Loucy (cell line): ENCODE data around the gene USP6.
"Not testable (repeated sequence)": the region's sequence is repeated elsewhere in the genome, so short reads cannot be mapped to it uniquely, and the experiment has no call there.

Source experiments
- H2AFZ ChIP-seq: fragments of 200-600 bp; sonication (generic); 2 replicates; pipeline ENCODE4 v1.6.0; 2016; ENCODE audit warnings: antibody characterized with exemption, mild to moderate bottlenecking, low read length, moderate library complexity
- H3F3A ChIP-seq: fragments of 200-600 bp; 2 replicates; pipeline ENCODE4 v1.6.0; 2016; ENCODE audit warnings: antibody characterized with exemption, low read depth, mild to moderate bottlenecking
- H3K27me3 ChIP-seq: fragments of 200-600 bp; sonication (generic); 2 replicates; pipeline ENCODE4 v1.6.1; 2014; ENCODE audit warnings: low read length, mild to moderate bottlenecking; ENCODE audit not compliant: insufficient read depth, poor library complexity, severe bottlenecking
- H3K36me3 ChIP-seq: fragments of 200-600 bp; sonication (generic); 2 replicates; pipeline ENCODE4 v1.6.1; 2016; ENCODE audit warnings: low read length; ENCODE audit not compliant: insufficient read depth
- H3K4me1 ChIP-seq: fragments of 200-600 bp; sonication (generic); 2 replicates; pipeline ENCODE4 v1.5.1; 2014; ENCODE audit warnings: low read length, mild to moderate bottlenecking; ENCODE audit not compliant: insufficient read depth, poor library complexity, severe bottlenecking
- H3K4me2 ChIP-seq: fragments of 200-600 bp; sonication (generic); 2 replicates; pipeline ENCODE4 v1.6.0; 2014; ENCODE audit warnings: antibody characterized with exemption, low read length, low read depth, mild to moderate bottlenecking; ENCODE audit not compliant: poor library complexity, severe bottlenecking
- H3K4me3 ChIP-seq: fragments of 200-600 bp; sonication (generic); 2 replicates; pipeline ENCODE4 v1.5.1; 2014; ENCODE audit warnings: low read length, mild to moderate bottlenecking, mixed read lengths; ENCODE audit not compliant: poor library complexity, severe bottlenecking
- H3K79me2 ChIP-seq: fragments of 200-600 bp; sonication (generic); 2 replicates; pipeline ENCODE4 v1.6.1; 2014; ENCODE audit warnings: low read length; ENCODE audit not compliant: insufficient read depth
- H3K9ac ChIP-seq: fragments of 200-600 bp; sonication (generic); 2 replicates; pipeline ENCODE4 v1.6.0; 2014; ENCODE audit warnings: mild to moderate bottlenecking, low read depth, low read length, moderate library complexity; ENCODE audit not compliant: poor library complexity, severe bottlenecking
- H3K9me2 ChIP-seq: fragments of 200-600 bp; sonication (generic); replicated peaks from 2 replicates; pipeline ENCODE4 v1.6.1; 2016; ENCODE audit warnings: low read depth, low read length, mixed read lengths
- H3K9me3 ChIP-seq: fragments of 200-600 bp; sonication (generic); 2 replicates; pipeline ENCODE4 v1.6.1; 2014; ENCODE audit warnings: mild to moderate bottlenecking, antibody characterized with exemption, low read length, low read depth; ENCODE audit not compliant: insufficient read depth
- H4K20me1 ChIP-seq: fragments of 200-600 bp; sonication (generic); 2 replicates; pipeline ENCODE4 v1.6.0; 2014; ENCODE audit warnings: antibody characterized with exemption, low read length, mild to moderate bottlenecking; ENCODE audit not compliant: insufficient read depth, poor library complexity, severe bottlenecking
- EZH2phosphoT487 ChIP-seq: fragments of 200-600 bp; IDR thresholded peaks from 2 replicates; pipeline ENCODE4 v1.6.1; 2018; ENCODE audit warnings: antibody characterized with exemption, mild to moderate bottlenecking, moderate library complexity, borderline replicate concordance
- TF ChIP-seq, protein P1 (sequence below): fragments of 200-600 bp; sonication (generic); conservative IDR thresholded peaks from 2 replicates; pipeline ENCODE4 v1.5.1; 2014; ENCODE audit warnings: mild to moderate bottlenecking, antibody characterized with exemption, low read length

The USP6 gene

DNA sequence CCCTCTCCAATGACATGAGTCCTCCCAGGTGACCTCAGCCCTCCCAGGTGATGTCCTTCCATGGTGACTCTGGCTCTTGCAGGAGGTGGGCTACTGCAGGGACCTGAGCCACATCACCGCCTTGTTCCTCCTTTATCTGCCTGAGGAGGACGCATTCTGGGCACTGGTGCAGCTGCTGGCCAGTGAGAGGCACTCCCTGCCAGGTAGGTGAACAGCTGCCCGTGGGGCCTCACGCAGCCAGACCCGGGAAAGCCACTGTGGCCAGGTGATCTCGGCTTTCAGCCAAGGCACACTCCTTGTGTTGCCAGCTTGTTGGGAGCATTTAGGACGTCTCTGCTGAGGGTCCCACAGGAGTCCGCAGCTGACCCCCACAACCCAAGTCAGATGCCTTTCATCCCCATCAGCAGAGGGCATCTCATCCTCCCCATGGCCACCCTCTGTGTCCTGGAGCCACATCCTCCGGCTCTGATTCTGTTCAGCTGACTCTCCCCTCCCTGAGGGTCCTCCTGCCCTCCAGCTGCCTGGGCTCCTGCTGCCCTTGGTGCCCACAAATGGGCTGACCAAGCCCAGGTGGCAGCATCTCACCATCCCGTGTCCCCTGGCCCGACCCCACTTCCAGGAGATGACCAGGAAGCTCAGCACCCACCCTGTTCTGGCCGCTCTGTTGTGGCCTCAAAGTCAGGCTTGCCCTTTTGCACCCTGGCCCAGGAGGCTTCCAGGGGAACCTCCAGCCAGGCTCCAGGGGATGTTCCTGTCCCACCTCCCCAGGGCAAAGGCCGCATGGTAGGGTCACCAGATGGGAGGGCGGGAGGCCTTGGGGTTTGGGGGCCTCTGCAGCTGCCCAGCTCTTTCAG, 20.1 kb downstream of the USP6 start:
- H4K20me1 ChIP-seq = no peaks in the 10 kb centered on the region

DNA sequence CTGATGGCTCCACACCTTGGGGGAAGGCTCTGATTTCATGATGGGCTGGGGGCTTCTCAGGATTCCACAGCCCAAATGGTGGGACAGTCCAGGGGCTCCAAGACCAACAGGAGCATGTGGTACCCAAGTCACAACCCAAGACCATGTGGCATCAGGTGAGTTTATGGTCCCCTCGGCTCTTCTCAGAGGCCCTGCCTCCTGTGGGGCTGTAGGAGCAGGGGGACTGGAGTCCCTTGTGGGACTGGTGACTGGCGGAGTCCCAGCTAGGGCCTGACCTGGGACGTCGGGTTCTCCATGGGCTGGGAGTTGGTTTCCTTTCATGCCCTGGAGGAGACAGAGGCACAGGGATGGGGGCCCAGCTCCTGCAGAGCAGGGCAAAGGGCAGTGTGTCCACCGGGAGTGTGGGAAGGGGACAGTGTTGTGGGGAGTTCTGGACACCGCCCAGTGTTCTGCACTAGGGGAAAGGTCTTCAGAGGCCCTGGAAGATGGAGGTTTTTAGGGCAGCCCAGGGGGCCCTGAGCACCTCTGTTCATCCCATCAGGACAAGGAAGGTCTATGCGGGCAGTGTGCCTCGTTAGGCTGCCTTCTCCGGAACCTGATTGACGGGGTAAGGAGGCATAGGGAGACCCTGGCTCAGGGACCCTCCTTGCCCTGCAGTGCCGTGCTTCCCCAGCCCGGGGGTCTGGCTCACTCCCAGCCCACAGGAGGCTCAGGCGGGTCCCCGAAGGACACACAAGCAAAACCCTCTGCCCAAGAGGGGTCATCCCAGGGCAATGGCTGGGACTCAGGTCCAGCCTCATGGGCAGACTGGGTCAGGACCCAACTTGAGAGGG, 21.0 kb downstream of the USP6 start:
- H3K9me2 ChIP-seq, H3F3A ChIP-seq, H4K20me1 ChIP-seq, H3K79me2 ChIP-seq, H3K9me3 ChIP-seq, H2AFZ ChIP-seq, H3K4me3 ChIP-seq, H3K36me3 ChIP-seq, H3K9ac ChIP-seq, H3K27me3 ChIP-seq, H3K4me2 ChIP-seq, H3K4me1 ChIP-seq: not testable (repeated sequence)

More for the DNA sequence above, 20.1 kb downstream of the USP6 start:
- Histone ChIP-seq H2AFZ (no peak overlapping the region), H3K27me3 (no peaks in the 10 kb centered on the region), H3K4me3 (no peak overlapping the region), H3F3A (no peaks in the 10 kb centered on the region), H3K9me2 (no peaks in the 10 kb centered on the region), H3K9me3 (no peaks in the 10 kb centered on the region), H3K9ac (no peak overlapping the region), H3K36me3 (no peaks in the 10 kb centered on the region), H3K4me1 (no peaks in the 10 kb centered on the region), H3K4me2 (no peak overlapping the region), H3K79me2 (no peaks in the 10 kb centered on the region)
- TF ChIP-seq EZH2phosphoT487 = no peak
- TF ChIP-seq, protein P1, sequence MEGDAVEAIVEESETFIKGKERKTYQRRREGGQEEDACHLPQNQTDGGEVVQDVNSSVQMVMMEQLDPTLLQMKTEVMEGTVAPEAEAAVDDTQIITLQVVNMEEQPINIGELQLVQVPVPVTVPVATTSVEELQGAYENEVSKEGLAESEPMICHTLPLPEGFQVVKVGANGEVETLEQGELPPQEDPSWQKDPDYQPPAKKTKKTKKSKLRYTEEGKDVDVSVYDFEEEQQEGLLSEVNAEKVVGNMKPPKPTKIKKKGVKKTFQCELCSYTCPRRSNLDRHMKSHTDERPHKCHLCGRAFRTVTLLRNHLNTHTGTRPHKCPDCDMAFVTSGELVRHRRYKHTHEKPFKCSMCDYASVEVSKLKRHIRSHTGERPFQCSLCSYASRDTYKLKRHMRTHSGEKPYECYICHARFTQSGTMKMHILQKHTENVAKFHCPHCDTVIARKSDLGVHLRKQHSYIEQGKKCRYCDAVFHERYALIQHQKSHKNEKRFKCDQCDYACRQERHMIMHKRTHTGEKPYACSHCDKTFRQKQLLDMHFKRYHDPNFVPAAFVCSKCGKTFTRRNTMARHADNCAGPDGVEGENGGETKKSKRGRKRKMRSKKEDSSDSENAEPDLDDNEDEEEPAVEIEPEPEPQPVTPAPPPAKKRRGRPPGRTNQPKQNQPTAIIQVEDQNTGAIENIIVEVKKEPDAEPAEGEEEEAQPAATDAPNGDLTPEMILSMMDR = no peak

DNA sequence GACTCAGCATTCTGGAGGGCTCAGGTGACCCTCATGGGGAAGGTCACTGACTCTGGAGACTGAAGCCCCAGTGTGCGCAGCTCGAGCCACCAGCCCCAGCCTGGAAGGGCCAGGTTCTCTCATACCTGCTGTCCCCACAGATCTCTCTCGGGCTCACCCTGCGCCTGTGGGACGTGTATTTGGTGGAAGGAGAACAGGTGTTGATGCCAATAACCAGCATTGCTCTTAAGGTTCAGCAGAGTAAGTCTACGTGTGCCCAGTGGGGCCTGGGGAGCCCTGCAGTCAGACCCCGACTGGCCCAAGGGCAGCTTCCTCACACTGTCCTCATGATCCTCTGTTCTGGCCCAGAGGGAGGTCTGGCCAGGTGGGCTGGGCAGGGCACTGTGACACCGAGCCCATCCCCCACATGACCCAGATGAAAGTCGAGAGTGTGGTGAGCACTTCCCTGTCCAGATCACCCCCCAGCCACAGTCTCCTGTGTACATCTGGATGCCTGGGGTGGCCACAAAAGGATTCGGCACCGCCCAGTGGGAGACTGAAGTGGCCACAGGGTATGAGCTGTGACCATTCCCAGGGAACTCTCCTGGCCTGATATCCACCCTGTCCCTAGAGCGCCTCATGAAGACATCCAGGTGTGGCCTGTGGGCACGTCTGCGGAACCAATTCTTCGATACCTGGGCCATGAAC, 21.8 kb downstream of the USP6 start:
- H3F3A ChIP-seq, H3K4me2 ChIP-seq, H3K27me3 ChIP-seq, H3K4me3 ChIP-seq, H2AFZ ChIP-seq, H3K9me3 ChIP-seq, H3K4me1 ChIP-seq, H3K9me2 ChIP-seq, H3K36me3 ChIP-seq, H3K79me2 ChIP-seq, H4K20me1 ChIP-seq, H3K9ac ChIP-seq: not testable (repeated sequence)

DNA sequence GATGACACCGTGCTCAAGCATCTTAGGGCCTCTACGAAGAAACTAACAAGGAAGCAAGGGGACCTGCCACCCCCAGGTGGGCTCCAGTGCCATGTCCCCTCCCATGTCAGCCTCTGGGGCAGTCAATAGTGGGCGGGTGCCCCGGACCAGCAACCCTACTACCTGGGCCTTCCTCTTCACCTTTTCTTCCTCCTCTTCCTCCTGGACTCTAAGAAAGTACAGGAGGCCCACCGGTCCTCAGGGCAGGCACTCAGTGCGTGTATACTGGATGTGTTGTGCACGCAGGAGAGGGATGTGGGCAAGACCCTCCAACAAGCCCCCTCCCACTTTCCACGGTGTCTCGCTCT, 22.3 kb downstream of the USP6 start:
- H3K4me3 ChIP-seq, H3K4me1 ChIP-seq, H3K4me2 ChIP-seq, H3K9me2 ChIP-seq, H3F3A ChIP-seq, H4K20me1 ChIP-seq, H2AFZ ChIP-seq, H3K9ac ChIP-seq, H3K79me2 ChIP-seq, H3K36me3 ChIP-seq, H3K27me3 ChIP-seq, H3K9me3 ChIP-seq: not testable (repeated sequence)
